HG03060 (cell line): Measurements from ENCODE around the gene RPUSD1.
A peak's percentile ranks its signal among the peaks of the same experiment; 100 is the strongest.

Experiments used
- ATAC-seq: cut with Tn5 transposase; IDR thresholded peaks from one replicate; pipeline ENCODE4 v1.9.1; 2021; ENCODE audit warnings: low read depth, moderate number of reproducible peaks; ENCODE audit not compliant: unreplicated experiment

Gene RPUSD1

DNA sequence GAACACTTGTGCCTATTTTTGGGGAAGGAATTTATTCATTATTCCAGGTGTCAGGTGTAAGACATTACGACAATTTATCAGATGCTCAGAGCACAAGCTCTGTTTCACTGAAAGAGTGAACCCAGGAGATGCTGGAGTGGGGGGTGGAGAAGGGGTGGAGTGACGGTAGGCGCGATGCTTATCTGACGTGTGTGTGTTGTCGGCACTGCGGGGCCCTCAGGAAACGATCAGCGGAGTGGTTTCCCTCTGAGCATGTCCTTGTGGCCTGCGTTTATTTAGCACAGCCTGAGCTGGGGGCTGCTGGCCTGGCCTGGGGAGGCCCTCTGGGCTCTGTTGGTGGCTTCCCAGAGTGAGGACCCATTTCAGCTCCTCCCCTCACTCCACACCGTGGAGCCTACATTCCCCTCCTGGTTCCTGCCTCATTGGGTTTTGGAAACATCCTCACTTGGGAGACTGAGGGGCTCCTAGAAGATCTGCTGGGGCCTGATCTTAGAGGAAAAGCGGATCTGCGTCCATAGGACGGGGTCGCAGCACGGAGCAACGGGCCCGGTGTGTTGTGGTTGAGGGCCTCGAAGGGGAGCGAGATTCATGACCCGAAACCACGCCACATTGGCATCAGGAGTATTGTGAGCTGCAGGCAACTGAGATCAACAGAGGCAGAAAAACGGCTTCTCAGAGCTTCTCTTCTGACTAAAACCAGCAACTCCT is 31.3 kb upstream of the RPUSD1 start:
- no peak for ATAC-seq

DNA sequence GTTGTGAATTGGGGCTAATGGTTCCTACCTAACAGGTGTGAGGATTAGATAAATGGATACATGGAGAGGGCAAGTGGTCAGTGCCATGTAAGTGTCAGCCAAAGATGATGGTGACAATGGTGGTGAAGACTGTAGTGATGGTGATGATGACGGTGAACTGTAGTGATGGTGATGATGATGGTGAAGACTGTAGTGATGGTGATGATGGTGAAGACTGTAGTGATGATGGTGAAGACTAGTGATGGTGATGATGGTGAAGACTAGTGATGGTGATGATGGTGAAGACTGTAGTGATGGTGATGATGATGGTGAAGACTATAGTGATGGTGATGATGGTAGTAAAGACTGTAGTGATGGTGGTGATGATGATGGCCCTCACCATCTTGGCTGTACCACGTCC is 30.4 kb upstream of the RPUSD1 start:
- no peak for ATAC-seq

DNA sequence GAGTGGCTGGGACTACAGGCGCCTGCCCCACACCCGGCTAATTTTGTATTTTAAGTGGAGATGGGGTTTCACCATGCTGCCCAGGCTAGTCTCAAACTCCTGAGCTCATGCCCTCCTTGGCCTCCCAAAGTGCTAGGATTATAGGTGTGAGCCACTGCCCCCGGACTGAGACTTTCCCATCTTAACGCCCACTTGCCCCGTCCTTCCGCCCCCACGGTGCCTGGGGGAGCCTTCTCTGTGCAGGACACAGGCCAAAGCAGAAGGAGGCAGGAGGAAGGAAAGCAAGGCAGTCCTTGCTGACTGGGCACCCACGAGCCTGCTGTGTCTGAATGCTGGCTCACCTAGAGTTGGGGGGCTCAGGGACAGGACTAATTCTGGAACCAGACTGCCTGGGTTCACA is 30.0 kb upstream of the RPUSD1 start:
- ATAC-seq = no peak

DNA sequence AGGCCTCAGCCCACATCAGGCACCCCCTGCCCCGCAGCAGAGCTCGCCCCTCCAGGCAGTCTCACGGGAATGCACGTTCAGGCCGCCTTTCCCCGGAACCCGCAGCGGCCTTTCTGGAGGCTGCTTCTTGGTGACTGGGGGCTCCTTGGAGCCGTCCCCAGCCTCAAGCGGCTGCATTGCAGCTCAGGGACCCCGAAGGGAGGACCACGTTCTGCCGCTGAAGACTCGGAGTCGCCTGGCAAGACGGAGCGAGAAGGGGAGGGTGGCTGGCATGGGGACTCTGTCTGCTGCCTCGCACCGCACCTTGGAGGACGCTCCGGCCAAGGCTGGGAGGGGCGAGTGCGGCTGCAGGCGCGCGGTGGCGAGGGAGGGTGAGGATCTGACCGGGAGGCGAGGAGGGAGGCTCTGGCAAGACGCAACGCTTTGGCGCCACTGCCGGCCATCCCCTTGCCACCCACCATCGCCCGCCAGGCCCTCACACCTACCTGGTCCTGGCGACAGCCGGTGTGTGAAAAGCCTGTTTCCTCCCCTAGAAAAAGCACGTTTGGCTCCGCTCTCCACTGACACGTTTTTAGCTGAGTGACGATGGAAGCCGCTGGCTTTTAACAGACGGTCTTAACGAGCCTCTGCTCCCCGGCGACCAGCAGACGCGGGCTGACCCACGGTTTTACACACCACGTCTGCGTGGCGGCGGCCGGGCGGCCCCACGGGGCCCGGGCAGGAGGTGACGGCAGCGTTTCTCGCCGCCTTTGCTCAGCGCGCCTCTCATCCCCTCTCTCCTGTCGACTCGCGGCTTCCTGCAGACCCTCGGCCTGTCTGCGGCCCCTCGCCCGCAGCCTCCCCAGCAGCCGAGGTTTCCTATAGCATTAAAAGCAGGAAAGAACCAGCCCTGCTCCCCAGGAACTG is 29.1 kb upstream of the RPUSD1 start:
- no peak for ATAC-seq

DNA sequence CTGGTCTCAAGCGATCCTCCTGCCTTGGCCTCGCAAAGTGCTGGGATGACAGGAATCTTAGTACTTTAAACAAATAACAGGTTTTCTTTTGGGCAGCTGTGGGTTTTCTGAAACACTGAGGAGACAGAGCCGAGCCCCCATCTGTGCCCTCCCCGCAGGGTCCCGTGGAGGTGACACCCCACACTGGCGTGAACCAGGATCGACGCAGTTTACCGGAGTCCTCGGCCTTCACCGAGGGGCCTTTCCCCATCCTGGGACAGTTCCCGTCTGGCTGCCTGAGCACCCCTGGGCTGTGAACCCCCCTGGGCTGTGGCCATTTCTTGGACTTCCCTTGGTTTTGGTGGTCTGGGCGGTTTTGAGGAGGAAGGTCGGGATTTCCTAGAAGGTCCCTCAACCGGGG is 27.7 kb upstream of the RPUSD1 start:
- ATAC-seq = no peak

DNA sequence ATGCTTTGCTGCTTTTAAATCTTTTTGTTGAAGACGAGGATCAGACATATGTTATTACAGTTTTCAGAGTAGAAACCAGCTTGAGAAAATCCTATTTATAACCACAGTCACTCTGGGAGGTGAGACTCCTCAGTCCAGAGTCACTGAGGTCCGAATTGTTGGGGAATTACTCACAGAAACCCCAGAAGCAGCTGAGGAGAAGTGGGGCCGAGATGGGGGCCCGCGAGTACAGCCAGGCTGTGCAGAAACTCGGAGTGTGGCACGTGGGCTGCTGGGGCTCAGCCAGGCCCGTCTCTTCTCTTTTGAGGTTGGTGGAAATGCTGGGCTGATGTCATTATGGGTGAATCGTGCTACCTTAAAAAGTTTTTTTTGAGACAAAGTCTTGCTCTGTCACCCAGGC is 26.8 kb upstream of the RPUSD1 start:
- no peak for ATAC-seq

DNA sequence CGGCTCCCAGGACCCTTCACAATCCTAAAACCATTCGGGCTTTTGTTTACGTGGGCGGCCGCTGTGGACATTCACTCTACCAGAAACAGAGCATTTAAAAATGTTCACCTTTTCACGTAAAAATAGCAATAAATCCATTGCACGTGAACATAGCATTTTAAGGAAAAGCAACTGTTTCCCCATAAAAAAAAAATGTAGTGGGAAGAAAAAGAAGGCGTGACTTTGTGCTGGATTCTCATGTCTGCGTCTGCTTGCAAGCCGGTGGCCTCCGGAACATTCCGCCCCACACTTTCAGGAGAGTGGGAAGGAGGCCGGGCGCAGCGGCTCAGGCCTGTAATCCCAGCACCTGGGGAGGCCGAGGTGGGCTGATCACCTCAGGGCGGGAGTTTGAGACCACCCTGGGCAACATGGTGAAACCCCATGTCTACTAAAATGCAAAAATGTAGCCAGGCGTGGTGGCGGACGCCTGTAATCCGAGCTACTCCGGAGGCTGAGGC is 25.8 kb upstream of the RPUSD1 start:
- ATAC-seq = no peak

DNA sequence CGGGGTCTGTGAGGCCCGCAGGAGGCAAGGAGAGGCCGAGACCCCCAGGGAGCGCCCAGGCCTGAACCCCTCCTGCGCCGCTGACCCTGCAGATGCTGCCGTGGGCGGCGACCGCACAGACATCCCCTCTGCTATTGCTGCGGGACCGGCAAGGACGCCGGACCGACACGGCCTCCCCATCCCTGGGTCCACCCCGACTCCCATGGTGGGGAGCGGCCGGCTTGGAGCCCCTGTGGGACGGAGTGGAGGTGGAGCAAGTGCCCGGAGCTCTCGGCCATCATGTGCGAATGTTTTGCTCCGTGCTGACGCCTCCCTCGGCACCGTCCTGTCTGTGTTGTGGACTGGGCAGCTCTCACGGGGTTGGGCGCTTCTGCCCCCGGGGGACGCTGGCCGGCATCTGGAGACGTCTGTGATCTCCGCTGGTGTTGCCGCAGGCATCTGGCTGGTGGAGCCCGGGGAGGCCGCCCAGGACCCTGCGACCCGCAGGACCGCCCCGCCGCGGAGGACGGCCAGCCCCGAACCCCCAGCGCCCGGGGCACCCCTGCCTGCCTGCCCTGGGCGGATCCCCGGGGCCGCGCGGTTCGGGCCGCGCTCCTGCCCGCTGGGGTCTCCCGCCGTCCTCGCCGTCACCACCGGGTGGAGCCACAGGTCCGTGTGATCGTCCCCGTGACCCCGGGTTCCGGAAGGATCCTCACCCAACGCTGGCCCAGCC is 25.2 kb upstream of the RPUSD1 start:
- no peak for ATAC-seq

DNA sequence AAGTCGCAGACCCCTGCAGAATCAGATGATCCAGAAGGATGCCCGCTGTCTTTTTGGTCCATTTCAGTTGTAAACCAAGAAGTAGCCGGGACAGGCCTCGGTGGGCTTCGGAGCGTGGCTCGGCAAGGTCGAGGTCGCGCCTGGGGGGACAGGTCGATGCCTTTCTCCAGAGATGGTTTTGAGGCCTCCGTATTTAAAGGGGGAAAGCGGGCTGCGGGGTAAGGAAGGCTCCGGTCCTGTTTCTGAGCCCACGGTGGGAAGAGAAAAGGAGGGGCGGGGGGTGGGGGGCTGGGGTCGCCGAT is 19.9 kb upstream of the RPUSD1 start:
- ATAC-seq = no peak

DNA sequence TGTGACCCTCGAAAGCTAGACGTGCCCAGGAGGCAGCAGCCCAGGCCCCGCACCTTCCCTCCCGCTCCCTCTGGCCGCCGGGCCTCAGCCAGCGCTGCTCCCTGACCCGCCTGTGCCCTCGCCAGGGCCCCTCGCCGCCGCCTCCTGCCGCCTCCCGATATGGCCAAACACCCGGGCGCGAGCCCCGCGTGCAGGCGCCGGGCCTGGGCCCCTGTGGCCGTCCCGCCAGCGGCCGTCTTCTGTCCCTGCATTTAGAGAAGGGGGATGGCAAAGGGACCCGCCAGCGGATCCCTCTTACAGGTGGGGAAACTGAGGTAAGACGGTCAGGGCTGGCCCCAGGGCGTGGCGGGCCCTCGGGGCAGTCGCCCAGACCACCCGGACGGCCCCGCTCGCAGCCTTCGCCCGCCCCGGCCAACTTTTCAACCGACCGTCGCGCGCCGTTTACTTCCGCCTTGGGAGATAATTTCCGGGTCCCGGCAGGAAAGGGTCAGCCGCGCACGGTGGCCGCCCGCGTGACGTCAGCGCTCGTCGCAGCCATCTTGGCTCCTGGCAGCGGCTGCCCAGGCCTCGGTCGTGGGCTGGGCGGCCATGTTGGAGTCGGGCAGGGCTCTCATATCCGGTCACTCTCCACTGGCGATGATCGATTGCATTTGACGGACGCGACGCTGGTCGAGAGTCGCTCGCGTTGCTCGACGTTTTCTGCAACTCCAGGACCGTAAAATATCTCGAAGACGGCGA is 19.3 kb upstream of the RPUSD1 start:
- peak; percentile 55 for ATAC-seq

DNA sequence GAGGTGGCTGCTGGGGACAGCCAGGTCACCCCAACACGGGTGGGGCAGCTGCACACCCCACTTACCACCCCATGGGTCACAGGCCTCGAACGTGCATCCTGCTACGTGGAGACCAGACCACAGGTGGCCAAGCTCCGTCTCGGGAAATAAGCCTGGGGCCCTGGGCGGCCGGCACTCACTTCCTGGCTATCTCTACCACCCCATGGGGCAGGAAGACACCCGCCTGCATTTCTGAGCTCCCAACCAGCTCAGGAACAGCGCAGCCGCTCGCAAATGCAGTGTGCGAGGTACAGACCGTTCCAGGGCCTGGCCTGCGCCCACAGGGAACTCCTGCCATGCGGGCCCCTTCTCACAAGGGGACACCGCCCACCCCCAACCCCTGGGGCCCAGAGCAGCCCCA is 17.3 kb upstream of the RPUSD1 start:
- ATAC-seq = no peak

DNA sequence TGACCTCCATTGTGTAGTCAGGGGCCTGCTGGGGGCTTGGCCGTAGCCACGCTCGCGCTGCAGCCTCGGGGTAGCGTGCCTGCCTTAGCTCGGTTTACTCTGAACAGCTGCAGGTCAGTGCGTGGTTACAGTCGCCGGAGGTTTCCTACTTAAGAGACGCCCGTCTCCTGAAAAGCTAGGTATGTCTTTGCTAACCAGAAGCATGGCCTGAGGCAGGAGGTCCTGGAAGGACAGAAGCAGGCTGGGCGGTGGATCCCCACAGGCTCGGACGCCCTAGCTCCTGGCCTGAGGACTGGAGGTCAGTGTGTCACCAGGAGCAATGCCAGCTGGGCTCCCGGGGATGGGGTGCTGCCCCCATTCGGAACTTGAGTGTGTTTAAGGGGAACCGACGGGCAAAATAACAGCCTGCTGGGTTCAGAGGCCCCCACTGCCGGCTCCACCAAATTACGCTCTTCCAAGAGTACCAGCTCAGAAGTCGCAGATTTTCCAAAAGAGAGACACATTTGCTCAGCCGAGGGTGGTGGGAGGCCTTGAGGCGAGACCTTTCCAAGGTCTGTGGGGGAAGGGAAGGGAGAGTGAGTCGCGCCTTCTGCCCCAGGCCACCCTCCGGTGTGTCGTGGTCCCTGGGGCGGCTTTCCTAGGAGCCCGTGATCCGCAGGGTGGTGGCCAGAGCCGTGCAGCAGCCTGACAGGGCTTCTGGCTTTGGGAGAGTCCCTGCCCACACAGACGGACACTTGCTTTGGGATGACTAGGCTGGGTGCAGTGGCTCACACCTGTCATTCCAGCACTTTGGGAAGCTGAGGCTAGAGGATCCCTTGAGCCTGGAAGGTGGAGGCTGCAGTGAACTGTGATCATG is 16.2 kb upstream of the RPUSD1 start:
- ATAC-seq = no peak

DNA sequence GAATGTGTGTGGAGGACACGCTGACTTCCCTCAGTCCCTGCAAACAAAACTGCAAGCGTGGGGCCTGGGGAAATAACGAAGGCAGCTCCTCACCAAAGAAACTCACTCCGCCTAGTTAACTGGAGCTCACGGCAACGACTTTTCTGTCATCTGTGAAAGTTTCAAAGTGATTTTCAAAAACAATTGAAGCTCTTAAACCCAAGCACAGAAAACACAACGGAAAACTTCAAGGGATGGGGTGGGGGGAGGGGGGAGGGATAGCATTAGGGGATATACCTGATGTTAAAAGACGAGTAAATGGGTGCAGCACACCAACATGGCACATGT is 15.5 kb upstream of the RPUSD1 start:
- no peak for ATAC-seq

DNA sequence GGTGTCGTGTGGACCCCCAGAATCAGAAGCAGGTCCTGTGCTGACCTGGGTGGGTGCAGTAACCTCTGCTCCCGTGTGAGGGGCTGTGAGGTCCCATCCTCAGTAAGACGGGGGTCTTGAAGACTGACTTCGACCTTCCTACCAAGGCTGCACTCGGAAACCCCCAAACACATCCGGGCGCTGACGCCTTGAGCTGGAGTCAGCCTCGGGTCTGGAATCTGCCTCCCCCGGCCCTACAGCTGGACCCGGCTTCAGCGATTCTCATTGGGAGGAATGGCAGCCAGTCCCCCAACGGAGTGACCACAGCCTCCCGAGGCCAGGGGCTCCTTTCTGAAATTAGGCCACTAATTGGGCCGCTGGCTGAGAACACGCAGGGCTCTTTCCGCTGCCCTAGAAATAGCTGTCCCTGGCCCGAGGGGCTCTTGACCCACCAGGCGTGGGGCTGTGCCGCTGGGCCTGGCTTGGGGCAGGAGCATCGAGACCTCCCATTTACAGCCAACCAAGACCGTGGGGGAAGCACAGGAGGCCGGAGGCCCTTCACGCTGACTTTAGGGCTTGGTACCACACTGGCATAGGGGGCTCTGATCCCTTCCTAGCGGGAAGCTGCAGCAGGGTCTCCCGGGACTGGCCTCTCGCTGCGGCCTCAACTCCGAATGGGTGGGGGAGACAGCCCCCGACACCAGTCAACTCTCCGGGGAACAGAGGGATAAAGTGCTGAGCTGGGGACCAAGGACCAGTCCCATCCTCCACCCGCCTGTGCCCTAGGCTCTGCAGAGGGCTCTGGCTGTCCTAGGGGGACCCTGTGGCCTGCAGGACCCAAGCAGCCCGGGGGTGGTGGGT is 15.0 kb upstream of the RPUSD1 start:
- ATAC-seq = no peak

DNA sequence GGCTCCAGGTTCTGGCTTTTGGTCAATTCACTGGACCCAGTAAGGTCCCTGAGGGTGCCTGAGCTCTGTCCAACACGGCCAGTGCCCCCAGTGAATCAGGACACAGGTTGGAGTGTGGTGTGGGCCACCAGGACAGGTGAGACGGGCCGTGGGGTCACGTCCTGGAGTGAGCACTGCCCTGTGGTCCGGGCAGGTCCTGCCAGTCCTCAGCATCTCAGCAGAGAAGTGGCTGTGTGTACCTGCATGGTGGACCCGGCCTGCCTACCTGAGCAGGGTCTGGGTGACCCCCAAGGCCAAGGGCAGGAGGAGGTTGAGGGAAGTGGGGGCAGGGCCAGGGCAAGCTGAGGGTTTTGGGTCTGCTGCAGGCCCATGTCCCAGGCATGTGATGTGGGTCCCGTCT is 14.3 kb upstream of the RPUSD1 start:
- ATAC-seq = no peak

DNA sequence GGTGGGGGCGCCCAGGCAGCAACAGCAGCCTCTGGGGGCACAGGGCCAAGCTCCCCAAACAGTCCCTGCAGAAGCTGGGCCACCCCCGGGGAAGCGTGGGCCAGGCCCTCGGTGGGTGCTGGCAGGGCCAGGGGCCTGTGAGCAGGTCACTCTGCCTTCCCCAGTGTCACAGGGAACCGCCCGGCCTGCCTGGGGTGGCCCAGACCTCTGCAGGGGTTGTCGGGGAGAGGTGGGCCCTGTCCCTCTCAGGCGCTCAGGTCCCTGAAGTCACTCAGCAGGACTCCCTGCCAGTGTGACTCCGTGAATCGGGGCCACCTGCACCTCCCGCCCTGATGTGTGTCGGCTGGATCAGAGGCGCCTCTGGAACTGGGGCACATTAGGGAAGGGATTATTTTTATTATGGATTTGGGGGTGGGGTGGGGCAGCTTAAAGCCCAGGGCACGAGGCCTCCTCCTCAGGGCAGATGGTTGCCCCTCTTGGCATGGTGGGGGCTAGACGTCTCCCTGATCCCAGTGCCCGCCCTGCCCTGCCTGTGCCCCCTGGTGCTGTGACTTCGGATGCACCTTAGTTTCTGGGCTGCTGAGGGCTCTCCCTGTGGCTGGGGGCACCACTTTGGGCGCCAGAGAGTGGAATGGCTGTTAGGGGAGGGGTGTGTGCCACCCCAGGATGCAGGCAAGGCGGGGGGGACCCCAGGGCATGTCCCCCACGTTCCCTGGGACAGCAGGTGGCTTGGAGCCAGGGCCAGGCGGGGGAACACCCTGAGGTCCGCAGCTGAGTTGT is 13.6 kb upstream of the RPUSD1 start:
- ATAC-seq = no peak

DNA sequence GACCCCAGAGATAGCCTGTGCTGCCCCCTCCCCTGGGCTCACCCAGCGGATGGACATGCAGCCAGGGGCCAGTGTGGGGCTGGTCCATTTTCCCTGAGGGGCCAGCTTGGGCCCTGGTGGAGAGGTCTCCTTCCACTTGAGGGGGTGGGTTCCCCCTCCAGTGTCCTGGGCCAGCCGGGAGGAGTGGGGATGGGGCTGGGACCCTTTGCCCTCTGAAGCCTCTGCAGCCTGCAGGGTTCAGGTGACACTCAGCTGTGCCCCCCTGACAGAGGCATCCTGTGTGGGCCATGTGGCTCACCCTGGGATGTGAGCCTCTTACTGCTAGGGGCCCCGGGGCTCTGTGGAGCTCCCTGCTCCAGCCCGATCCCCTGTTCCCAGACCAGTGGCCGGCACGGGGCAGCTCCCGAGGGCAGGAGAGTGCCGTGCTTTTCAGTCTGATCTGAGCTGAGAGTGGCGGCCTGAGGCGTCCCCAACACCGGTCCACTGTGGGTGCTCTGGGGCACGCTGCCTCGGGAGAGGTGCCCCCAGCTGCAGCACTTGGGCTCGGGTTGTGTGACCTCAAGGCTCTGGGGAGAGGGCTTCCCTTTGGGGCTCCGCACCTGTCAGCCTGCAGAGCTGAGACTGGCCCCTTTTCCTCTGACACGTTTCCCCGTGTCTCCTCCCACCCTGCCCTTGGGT is 12.8 kb upstream of the RPUSD1 start:
- no peak for ATAC-seq
